ENCODE measurements around the gene DPY19L3.
"Not testable (repeated sequence)": the region's sequence is repeated elsewhere in the genome, so short reads cannot be mapped to it uniquely, and the experiment has no call there.

The DPY19L3 gene

DNA sequence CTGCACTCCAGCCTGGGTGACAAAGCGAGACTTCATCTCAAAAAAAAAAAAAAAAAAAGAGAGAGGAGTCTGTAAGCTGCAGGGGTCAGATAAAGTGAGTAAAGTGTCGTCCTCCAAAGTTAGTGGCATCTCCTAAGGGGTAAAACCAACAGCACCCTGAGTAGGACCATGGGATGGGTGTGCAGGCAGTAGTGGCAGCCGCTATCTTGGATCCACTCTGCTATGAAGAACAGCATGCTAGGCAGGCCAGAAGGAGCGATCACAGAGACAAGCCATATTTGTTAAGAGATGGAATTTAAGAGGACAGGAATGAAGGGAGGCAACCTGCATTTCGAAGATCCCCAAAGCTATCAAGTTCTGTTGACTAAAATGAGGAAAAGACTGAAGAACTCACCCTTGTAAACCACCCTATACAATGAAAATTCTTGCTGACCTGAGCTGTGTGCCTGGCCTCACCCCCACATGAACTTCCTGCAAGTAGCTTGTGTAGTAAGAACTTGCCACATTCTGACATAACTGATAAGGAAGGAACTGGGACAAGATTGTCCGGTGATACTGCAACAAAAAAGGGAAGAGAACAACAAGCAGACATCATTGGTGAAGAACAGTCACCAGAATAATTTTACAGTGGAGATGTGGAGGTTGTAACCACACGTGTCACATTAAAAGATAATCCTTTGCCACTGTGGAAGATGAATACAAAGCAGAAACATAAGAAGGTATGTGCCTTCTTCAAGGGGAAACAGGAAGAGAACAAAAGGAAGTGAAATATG is 16.2 kb downstream of the DPY19L3 start:
- H3K9ac ChIP-seq (ENCODE audit: low read length): no peak overlapping the region
- H3K27ac ChIP-seq (ENCODE audit: low read length): no peak overlapping the region
- no peaks in the 10 kb centered on the region for H3K9me3 ChIP-seq (ENCODE audit: control insufficient read depth, low read depth, low read length)
- peaks cover 30% of the 10 kb centered on the region for H3K36me3 ChIP-seq (ENCODE audit: control insufficient read depth, low read depth, low read length)
- no peaks in the 10 kb centered on the region for H3K4me1 ChIP-seq (ENCODE audit: control insufficient read depth, low read depth, low read length)
- H3K27me3 ChIP-seq (ENCODE audit: control insufficient read depth, insufficient read depth, low read length): no peaks in the 10 kb centered on the region
- H3K4me3 ChIP-seq (ENCODE audit: low read length): no peak overlapping the region

DNA sequence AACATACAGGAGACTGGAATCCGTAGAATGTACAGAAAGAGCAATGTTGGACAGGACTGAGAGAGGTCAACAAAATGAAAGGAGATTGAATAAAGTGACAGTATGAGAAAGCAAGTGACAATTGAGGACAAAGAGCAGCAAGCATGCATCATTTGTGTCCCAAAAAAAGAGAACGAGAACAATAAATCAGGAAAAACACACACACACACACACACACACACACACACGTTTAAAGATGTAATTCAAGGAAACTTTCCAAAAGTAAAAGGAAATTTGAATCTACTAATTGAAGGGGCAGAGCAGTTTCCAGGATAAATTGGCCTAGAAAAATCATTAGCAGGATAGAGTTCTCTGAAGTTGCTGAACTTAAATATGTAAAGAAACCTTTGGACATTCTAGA is 16.9 kb downstream of the DPY19L3 start:
- Histone ChIP-seq H3K4me1 (ENCODE audit: control insufficient read depth, low read depth, low read length) (no peaks in the 10 kb centered on the region), H3K27ac (ENCODE audit: low read length) (no peak overlapping the region), H3K36me3 (ENCODE audit: control insufficient read depth, low read depth, low read length) (peaks cover 29% of the 10 kb centered on the region), H3K27me3 (ENCODE audit: control insufficient read depth, insufficient read depth, low read length) (no peaks in the 10 kb centered on the region), H3K9me3 (ENCODE audit: control insufficient read depth, low read depth, low read length) (no peaks in the 10 kb centered on the region), H3K9ac (ENCODE audit: low read length) (no peak overlapping the region), H3K4me3 (ENCODE audit: low read length) (no peak overlapping the region)

DNA sequence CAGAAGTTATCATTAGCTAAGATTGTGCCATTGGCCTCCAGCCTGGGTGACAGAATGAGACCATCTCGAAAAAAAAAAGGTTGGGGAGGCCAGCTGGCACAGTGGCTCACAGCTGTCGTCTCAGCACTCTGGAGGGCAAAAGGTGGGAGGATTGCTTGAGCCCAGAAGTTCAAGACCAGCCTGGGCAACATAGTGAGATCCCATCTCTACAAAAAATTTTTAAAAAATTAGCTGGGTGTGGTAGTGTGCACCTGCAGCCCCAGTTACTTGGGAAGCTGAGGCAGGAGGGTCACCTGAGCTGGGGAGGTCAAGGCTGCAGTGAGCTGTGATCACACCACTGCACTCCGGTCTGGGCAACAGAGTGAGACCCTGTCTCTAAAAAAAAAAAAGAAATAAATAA is 18.4 kb downstream of the DPY19L3 start:
- not testable (repeated sequence) for H3K9ac ChIP-seq (ENCODE audit: low read length); H3K9me3 ChIP-seq (ENCODE audit: control insufficient read depth, low read depth, low read length)

DNA sequence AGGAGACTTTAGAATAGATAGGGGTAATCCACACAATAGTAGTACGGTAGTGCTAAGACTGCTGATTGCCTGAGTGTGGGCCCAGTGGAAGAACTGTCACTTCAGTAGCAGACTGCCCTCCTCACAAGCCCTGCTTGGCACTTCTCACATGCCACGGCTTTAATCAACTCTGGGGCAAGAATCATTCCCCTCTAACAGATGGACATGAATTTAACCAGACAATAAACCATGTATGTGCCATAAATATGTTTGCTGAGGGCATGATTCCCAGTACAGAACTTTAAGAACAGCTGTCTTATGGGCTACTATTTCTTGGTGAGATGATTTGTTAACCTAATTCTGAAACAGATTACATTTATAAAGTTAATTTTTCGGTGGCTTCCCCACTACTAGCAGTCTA is 22.0 kb downstream of the DPY19L3 start:
- no peak overlapping the region for H3K27ac ChIP-seq (ENCODE audit: low read length)

More for the DNA sequence above, 18.4 kb downstream of the DPY19L3 start:
- H3K27ac ChIP-seq (ENCODE audit: low read length); H3K4me1 ChIP-seq (ENCODE audit: control insufficient read depth, low read depth, low read length); H3K4me3 ChIP-seq (ENCODE audit: low read length); H3K27me3 ChIP-seq (ENCODE audit: control insufficient read depth, insufficient read depth, low read length): not testable (repeated sequence)
- peaks cover 34% of the 10 kb centered on the region for H3K36me3 ChIP-seq (ENCODE audit: control insufficient read depth, low read depth, low read length)

DNA sequence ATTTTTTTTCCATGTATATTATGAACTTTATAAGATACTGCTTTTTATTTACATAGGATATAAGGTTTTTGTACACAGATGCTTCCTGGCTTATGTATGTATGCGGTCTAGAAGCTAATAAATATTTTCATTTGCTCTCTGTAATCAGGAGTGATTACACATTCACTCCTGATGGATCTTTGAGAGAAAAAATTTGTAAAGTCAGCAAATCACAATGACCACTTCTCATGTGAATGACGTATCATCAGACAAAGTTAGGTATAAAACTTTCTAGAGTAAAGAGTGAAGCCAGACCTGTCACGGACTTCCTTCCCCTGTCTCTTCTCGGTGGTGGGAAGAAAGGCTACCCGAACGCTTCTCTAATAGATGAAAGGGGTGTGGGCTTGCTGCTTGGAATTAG is 31.1 kb downstream of the DPY19L3 start:
- H3K4me3 ChIP-seq (ENCODE audit: low read length): no peak overlapping the region
- H3K27me3 ChIP-seq (ENCODE audit: control insufficient read depth, insufficient read depth, low read length): no peaks in the 10 kb centered on the region
- H3K27ac ChIP-seq (ENCODE audit: low read length): no peak overlapping the region
- H3K9ac ChIP-seq (ENCODE audit: low read length): no peak overlapping the region
- no peaks in the 10 kb centered on the region for H3K9me3 ChIP-seq (ENCODE audit: control insufficient read depth, low read depth, low read length)
- peaks cover 38% of the 10 kb centered on the region for H3K36me3 ChIP-seq (ENCODE audit: control insufficient read depth, low read depth, low read length)
- H3K4me1 ChIP-seq (ENCODE audit: control insufficient read depth, low read depth, low read length): no peaks in the 10 kb centered on the region

More for the DNA sequence above, 22.0 kb downstream of the DPY19L3 start:
- no peaks in the 10 kb centered on the region for H3K27me3 ChIP-seq (ENCODE audit: control insufficient read depth, insufficient read depth, low read length)
- H3K9ac ChIP-seq (ENCODE audit: low read length): no peak overlapping the region
- no peaks in the 10 kb centered on the region for H3K4me1 ChIP-seq (ENCODE audit: control insufficient read depth, low read depth, low read length)
- peaks cover 17% of the 10 kb centered on the region for H3K36me3 ChIP-seq (ENCODE audit: control insufficient read depth, low read depth, low read length)
- H3K9me3 ChIP-seq (ENCODE audit: control insufficient read depth, low read depth, low read length): no peaks in the 10 kb centered on the region
- no peak overlapping the region for H3K4me3 ChIP-seq (ENCODE audit: low read length)

DNA sequence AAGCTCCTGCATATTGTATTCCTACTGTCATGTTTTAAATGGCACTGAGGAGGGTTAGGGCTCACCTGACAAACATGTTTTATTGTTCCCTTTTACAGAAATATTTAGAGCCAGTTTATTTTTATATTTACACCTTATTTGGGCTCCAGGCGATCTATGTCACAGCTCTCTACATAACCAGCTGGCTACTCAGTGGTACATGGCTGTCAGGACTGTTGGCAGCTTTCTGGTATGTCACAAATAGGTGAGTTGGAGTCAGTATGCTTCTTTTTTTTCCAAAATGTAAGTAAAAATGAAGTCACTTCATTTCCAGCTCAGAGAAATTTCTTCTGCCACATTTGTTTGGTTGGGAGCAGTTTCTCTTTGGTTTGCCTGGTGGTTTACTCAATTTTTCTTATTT is 31.5 kb downstream of the DPY19L3 start:
- Histone ChIP-seq H3K27ac (ENCODE audit: low read length) (no peak overlapping the region), H3K9me3 (ENCODE audit: control insufficient read depth, low read depth, low read length) (no peaks in the 10 kb centered on the region), H3K27me3 (ENCODE audit: control insufficient read depth, insufficient read depth, low read length) (no peaks in the 10 kb centered on the region), H3K36me3 (ENCODE audit: control insufficient read depth, low read depth, low read length) (peaks cover 42% of the 10 kb centered on the region), H3K4me3 (ENCODE audit: low read length) (no peak overlapping the region), H3K9ac (ENCODE audit: low read length) (no peak overlapping the region), H3K4me1 (ENCODE audit: control insufficient read depth, low read depth, low read length) (no peaks in the 10 kb centered on the region)

DNA sequence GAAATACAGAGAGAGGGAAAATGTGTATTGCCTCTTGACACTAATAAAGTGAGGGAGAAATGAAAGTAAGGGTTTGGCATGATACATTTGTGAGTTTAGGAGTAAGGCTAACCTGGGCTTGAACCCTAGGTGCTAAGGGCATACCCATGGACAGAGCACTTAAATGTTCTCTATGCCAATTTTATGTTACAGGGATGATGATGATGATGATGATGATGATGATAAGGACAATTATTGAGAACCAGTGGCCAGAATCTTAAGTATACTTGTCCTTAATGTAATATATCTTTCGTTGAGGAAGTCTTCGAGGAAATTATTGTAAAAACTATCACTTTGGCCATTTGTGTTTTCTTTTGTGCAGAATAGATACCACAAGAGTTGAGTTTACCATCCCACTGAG is 33.2 kb downstream of the DPY19L3 start:
- peaks cover 52% of the 10 kb centered on the region for H3K36me3 ChIP-seq (ENCODE audit: control insufficient read depth, low read depth, low read length)
- H3K27ac ChIP-seq (ENCODE audit: low read length): no peak overlapping the region
- H3K27me3 ChIP-seq (ENCODE audit: control insufficient read depth, insufficient read depth, low read length): no peaks in the 10 kb centered on the region
- H3K4me3 ChIP-seq (ENCODE audit: low read length): no peak overlapping the region
- H3K9ac ChIP-seq (ENCODE audit: low read length): no peak overlapping the region
- H3K4me1 ChIP-seq (ENCODE audit: control insufficient read depth, low read depth, low read length): no peaks in the 10 kb centered on the region
- H3K9me3 ChIP-seq (ENCODE audit: control insufficient read depth, low read depth, low read length): no peaks in the 10 kb centered on the region

DNA sequence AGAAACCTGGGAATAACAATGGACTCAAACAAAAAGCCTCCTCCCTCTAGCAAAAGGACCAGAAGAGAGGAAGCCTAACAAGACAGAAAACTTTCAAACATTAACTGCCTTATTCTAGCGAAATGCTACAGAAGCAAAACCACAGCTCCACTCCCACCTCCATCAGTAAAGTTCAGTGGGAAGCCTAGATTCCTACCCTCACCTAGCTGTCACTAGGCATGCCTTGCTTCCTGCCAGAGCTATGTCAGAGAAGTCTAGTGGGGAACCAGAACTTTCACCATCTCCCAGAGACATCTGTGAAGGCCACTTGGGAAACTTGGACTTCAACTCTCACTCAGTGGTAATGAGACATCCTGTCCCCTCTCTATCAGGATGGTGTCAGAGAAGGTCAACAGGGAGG is 37.1 kb downstream of the DPY19L3 start:
- no peak overlapping the region for H3K27ac ChIP-seq (ENCODE audit: low read length)
- no peaks in the 10 kb centered on the region for H3K9me3 ChIP-seq (ENCODE audit: control insufficient read depth, low read depth, low read length)
- no peak overlapping the region for H3K4me3 ChIP-seq (ENCODE audit: low read length)
- peaks cover 37% of the 10 kb centered on the region for H3K36me3 ChIP-seq (ENCODE audit: control insufficient read depth, low read depth, low read length)
- no peaks in the 10 kb centered on the region for H3K4me1 ChIP-seq (ENCODE audit: control insufficient read depth, low read depth, low read length)
- no peaks in the 10 kb centered on the region for H3K27me3 ChIP-seq (ENCODE audit: control insufficient read depth, insufficient read depth, low read length)
- no peak overlapping the region for H3K9ac ChIP-seq (ENCODE audit: low read length)

DNA sequence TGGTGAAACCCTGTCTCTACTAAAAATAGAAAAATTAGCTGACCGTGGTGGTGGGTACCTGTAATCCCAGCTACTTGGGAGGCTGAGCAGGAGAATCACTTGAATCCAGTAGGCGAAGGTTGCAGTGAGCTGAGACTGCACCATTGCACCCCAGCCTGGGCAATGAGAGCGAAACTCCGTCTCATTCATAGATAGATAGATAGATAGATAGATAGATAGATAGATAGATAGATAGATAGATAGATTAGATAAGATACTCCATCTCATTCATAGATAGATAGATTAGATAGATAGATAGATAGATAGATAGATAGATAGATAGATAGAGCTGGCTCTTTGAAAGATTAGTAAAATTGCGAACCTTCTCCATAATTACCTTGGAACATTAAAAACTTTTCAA is 42.0 kb downstream of the DPY19L3 start:
- not testable (repeated sequence) for H3K4me1 ChIP-seq (ENCODE audit: control insufficient read depth, low read depth, low read length); H3K4me3 ChIP-seq (ENCODE audit: low read length); H3K27me3 ChIP-seq (ENCODE audit: control insufficient read depth, insufficient read depth, low read length); H3K9me3 ChIP-seq (ENCODE audit: control insufficient read depth, low read depth, low read length); H3K9ac ChIP-seq (ENCODE audit: low read length); H3K27ac ChIP-seq (ENCODE audit: low read length)
- peaks cover 31% of the 10 kb centered on the region for H3K36me3 ChIP-seq (ENCODE audit: control insufficient read depth, low read depth, low read length)

DNA sequence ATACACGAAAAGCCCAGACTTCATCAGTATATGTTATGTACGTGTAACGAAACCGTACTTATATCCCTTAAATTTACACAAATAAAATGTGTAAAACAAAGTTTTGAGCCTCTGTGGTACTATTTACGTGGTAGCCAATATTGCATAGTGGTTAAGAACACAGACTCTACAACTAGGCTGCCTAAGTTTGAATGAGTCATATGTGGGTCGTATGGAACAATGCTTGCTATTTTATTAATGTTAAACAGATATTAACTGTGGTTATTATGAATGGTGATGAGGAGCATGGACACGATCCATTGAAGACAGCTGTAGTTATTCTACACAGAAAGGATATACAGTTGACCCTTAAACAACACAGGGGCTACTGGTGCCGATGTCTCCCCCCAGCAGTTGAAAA is 42.5 kb downstream of the DPY19L3 start:
- H3K4me1 ChIP-seq (ENCODE audit: control insufficient read depth, low read depth, low read length): no peaks in the 10 kb centered on the region

DNA sequence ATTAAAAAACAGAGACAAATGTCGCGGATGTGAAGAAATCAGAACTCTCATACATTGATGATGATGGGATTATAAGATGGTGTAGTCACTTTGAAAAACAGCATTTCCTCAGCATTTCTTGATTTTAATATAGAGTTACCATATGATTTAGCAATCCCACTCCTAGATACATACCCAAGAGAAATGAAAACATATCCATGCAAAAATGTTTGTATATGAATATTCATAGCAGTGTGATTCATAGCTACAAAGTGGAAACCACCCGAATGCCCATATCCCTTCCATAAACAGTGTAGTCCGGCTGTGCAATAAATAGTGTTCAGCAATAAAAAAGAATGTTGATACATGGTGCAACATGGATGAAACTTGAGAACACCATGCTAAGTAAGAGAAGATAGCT is 44.6 kb downstream of the DPY19L3 start:
- Histone ChIP-seq H3K9ac (ENCODE audit: low read length) (no peak overlapping the region), H3K4me3 (ENCODE audit: low read length) (no peak overlapping the region), H3K27me3 (ENCODE audit: control insufficient read depth, insufficient read depth, low read length) (no peaks in the 10 kb centered on the region), H3K9me3 (ENCODE audit: control insufficient read depth, low read depth, low read length) (no peaks in the 10 kb centered on the region), H3K27ac (ENCODE audit: low read length) (no peak overlapping the region), H3K36me3 (ENCODE audit: control insufficient read depth, low read depth, low read length) (peaks cover 26% of the 10 kb centered on the region), H3K4me1 (ENCODE audit: control insufficient read depth, low read depth, low read length) (no peaks in the 10 kb centered on the region)

More for the DNA sequence above, 42.5 kb downstream of the DPY19L3 start:
- H3K27me3 ChIP-seq (ENCODE audit: control insufficient read depth, insufficient read depth, low read length): no peaks in the 10 kb centered on the region
- H3K36me3 ChIP-seq (ENCODE audit: control insufficient read depth, low read depth, low read length): peaks cover 28% of the 10 kb centered on the region
- H3K4me3 ChIP-seq (ENCODE audit: low read length): no peak overlapping the region
- no peak overlapping the region for H3K27ac ChIP-seq (ENCODE audit: low read length)
- no peak overlapping the region for H3K9ac ChIP-seq (ENCODE audit: low read length)
- no peaks in the 10 kb centered on the region for H3K9me3 ChIP-seq (ENCODE audit: control insufficient read depth, low read depth, low read length)

DNA sequence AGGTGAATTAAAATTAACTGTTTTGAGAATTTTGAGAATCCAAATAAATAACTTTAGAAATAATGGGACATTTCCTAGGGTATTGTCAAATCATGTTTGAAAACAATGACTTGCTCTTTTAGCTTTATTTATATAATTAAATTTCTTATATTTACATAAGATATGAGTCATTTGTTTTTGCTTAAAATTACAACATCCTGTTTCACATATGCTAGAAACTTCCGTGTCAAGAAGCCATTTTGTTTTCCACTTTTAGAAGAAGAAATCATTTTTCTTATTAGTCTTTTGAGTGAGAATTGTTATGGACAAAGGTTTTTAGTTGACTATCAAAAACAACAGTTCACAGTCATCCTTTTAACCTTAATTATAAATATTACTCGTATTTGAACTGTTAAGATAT is 48.2 kb downstream of the DPY19L3 start:
- H3K27me3 ChIP-seq (ENCODE audit: control insufficient read depth, insufficient read depth, low read length): no peaks in the 10 kb centered on the region
- no peak overlapping the region for H3K4me3 ChIP-seq (ENCODE audit: low read length)
- H3K9ac ChIP-seq (ENCODE audit: low read length): no peak overlapping the region
- H3K36me3 ChIP-seq (ENCODE audit: control insufficient read depth, low read depth, low read length): peaks cover 49% of the 10 kb centered on the region
- no peaks in the 10 kb centered on the region for H3K9me3 ChIP-seq (ENCODE audit: control insufficient read depth, low read depth, low read length)
- H3K4me1 ChIP-seq (ENCODE audit: control insufficient read depth, low read depth, low read length): no peaks in the 10 kb centered on the region
- no peak overlapping the region for H3K27ac ChIP-seq (ENCODE audit: low read length)

Measured in iPS-18a (cell line).